Measurements from ENCODE around the gene KDM4C.
"Not testable (repeated sequence)": the region's sequence is repeated elsewhere in the genome, so short reads cannot be mapped to it uniquely, and the experiment has no call there.

DNA sequence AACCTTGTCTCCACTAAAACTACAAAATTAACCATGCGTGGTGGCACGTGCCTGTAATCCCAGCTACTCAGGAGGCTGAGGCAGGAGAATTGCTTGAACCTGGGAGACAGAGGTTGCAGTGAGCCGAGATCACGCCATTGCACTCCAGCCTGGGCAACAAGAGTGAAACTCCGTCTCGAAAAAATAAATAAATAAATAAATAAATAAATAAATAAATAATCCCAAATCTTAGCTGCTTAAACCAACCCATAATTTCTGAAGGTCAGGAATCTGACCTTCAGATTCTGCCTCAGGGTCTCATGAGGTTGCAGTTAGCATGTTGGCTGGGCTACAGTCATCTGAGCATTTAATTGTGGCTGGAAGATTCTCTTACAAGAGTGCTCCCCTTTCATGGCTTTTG lies 48.5 kb downstream of the KDM4C start:
- TF ChIP-seq, protein P1, sequence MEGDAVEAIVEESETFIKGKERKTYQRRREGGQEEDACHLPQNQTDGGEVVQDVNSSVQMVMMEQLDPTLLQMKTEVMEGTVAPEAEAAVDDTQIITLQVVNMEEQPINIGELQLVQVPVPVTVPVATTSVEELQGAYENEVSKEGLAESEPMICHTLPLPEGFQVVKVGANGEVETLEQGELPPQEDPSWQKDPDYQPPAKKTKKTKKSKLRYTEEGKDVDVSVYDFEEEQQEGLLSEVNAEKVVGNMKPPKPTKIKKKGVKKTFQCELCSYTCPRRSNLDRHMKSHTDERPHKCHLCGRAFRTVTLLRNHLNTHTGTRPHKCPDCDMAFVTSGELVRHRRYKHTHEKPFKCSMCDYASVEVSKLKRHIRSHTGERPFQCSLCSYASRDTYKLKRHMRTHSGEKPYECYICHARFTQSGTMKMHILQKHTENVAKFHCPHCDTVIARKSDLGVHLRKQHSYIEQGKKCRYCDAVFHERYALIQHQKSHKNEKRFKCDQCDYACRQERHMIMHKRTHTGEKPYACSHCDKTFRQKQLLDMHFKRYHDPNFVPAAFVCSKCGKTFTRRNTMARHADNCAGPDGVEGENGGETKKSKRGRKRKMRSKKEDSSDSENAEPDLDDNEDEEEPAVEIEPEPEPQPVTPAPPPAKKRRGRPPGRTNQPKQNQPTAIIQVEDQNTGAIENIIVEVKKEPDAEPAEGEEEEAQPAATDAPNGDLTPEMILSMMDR (IDR thresholded peaks at IDR 0.05; ENCODE audit: control extremely low read depth in 1 of 3, insufficient read depth in 1 of 3, low read depth in 1 of 3, low read length in 3 of 3) = not testable (repeated sequence)
- not testable (repeated sequence) for TF ChIP-seq HDAC2 (IDR thresholded peaks at IDR 0.05; ENCODE audit: borderline replicate concordance in 1 of 2, low read depth in 2 of 2, low read length in 2 of 2); SRF (IDR thresholded peaks at IDR 0.05; ENCODE audit: low read depth, low read length); POLR2AphosphoS5 (IDR thresholded peaks at IDR 0.05; ENCODE audit: low read depth, low read length); RAD21 (IDR thresholded peaks at IDR 0.05 in 1 of 2, conservative IDR thresholded peaks at IDR 0.05 in 1 of 2; ENCODE audit: low read depth in 2 of 2, low read length in 2 of 2); POLR2A (IDR thresholded peaks at IDR 0.05; ENCODE audit: control extremely low read depth in 1 of 2, low read depth in 2 of 2, low read length in 2 of 2); NANOG (IDR thresholded peaks at IDR 0.05; ENCODE audit: insufficient read depth, low read depth, low read length, poor library complexity, severe bottlenecking); GABPA (IDR thresholded peaks at IDR 0.05; ENCODE audit: borderline replicate concordance, insufficient read depth, low read length); BRCA1 (IDR thresholded peaks at IDR 0.05; ENCODE audit: low read depth, low read length); FOSL1 (IDR thresholded peaks at IDR 0.05; ENCODE audit: insufficient read depth, low read depth, low read length); MAFK (IDR thresholded peaks at IDR 0.05; ENCODE audit: low read depth, low read length); JUND (IDR thresholded peaks at IDR 0.05; ENCODE audit: low read length)
- TF ChIP-seq, protein P2, sequence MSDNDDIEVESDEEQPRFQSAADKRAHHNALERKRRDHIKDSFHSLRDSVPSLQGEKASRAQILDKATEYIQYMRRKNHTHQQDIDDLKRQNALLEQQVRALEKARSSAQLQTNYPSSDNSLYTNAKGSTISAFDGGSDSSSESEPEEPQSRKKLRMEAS (IDR thresholded peaks at IDR 0.05) = not testable (repeated sequence)

All from H1 (cell line).